ENCODE results near the gene DISC1.
"Not testable (repeated sequence)": the region's sequence is repeated elsewhere in the genome, so short reads cannot be mapped to it uniquely, and the experiment has no call there.

Gene DISC1

GRCh38 chr1:231668826-231669225, 42.2 kb downstream of the DISC1 start:
- TF ChIP-seq ZFX (IDR thresholded peaks at IDR 0.05): no peak
- TF ChIP-seq, protein P1, sequence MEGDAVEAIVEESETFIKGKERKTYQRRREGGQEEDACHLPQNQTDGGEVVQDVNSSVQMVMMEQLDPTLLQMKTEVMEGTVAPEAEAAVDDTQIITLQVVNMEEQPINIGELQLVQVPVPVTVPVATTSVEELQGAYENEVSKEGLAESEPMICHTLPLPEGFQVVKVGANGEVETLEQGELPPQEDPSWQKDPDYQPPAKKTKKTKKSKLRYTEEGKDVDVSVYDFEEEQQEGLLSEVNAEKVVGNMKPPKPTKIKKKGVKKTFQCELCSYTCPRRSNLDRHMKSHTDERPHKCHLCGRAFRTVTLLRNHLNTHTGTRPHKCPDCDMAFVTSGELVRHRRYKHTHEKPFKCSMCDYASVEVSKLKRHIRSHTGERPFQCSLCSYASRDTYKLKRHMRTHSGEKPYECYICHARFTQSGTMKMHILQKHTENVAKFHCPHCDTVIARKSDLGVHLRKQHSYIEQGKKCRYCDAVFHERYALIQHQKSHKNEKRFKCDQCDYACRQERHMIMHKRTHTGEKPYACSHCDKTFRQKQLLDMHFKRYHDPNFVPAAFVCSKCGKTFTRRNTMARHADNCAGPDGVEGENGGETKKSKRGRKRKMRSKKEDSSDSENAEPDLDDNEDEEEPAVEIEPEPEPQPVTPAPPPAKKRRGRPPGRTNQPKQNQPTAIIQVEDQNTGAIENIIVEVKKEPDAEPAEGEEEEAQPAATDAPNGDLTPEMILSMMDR (conservative IDR thresholded peaks at IDR 0.05): no peak
- H3K27ac ChIP-seq: no peak overlapping the region

- H3K27ac ChIP-seq: not testable (repeated sequence)
These were observed 43.5 kb downstream of the DISC1 start for GRCh38 chr1:231669864-231670621.

DNA sequence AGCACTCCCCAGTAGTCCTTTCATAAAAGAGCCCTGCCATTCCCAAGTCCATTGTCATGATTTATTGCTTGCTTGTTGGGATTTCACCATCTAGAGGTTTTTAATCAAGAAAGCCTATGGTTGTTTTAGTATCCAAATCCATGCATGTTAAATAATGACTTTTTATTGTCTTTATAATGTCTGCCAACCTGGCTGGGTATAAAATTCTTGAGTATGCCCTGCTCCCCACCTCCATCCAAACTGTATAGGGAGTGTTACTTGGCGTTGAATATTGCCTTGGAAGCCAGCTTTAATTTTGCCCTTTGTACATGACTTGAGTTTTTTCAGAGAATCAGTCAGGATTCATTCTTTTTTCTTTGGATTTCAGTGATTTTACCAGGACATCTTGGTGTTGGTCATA, 44.2 kb downstream of the DISC1 start:
- TF ChIP-seq ZFX (IDR thresholded peaks at IDR 0.05): no peak
- TF ChIP-seq, protein P1 (conservative IDR thresholded peaks at IDR 0.05): no peak
- no peak overlapping the region for H3K27ac ChIP-seq

DNA sequence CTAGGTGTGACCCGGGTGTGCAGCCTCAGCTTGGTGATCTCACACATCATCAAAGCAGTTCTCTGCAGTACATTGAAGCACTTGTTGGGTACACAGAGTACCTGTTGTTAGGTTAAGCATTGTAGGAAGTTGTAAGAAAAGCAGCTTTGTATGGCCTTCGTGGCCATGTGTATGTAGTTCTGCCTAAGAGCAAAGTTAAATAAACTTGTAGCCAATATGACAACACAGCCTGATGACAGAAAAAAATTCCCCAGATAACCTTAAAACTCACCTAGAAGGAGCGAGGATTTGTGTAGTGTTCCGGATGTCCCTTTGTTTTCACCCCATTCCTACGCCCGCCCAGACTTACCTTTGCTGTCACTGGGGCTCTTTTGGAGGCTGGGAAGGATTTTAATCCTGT, 48.0 kb downstream of the DISC1 start:
- H3K27ac ChIP-seq: no peak overlapping the region
- no peak for TF ChIP-seq ZFX (IDR thresholded peaks at IDR 0.05)
- TF ChIP-seq, protein P1 (conservative IDR thresholded peaks at IDR 0.05): no peak

- TF ChIP-seq ZFX (IDR thresholded peaks at IDR 0.05): no peak
- TF ChIP-seq, protein P1 (conservative IDR thresholded peaks at IDR 0.05): no peak
- no peak overlapping the region for H3K27ac ChIP-seq
These were observed 49.9 kb downstream of the DISC1 start for GRCh38 chr1:231676487-231676886.

DNA sequence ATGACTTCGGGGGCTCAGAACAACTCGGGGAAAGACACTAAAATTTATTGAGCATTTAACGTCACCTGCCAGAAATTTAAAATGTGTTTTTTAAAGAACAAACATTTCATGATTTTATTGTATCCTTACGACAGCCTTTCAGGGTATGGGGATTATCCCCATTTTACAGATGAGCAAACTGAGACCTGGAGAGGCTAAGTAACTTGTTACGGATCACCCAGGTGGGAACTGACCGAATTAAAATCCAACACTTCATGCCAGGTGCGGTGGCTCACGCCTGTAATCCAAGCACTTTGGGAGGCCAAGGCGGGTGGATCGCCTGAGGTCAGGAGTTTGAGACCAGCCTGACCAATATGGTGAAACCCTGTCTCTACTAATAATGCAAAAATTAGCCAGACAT, 50.9 kb downstream of the DISC1 start:
- TF ChIP-seq, protein P1 (conservative IDR thresholded peaks at IDR 0.05): no peak
- no peak for TF ChIP-seq ZFX (IDR thresholded peaks at IDR 0.05)

DNA sequence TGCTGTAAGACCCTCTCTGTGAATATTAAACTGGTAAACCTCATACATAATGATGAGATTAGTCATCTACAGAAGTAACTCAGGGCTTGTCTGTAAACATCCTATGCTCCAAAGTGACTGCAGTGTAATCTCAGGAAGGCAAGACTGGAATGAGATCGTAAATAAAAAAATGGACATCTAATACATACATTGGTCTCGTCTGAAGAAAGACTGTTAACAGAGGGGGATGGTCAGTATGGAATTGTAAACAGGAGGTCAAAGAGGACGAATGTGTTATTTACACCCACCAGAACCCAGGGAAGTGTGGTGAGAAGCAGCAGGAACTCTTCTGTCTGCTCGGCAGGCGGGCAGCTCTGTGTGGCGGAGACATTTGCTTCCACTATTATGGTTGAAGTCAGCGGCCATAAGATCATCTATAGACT, 51.4 kb downstream of the DISC1 start:
- H3K27ac ChIP-seq: no peak overlapping the region
- no peak for TF ChIP-seq ZFX (IDR thresholded peaks at IDR 0.05)
- TF ChIP-seq, protein P1 (conservative IDR thresholded peaks at IDR 0.05): no peak

More for the DNA sequence above, 50.9 kb downstream of the DISC1 start:
- H3K27ac ChIP-seq: no peak overlapping the region

- H3K27ac ChIP-seq: no peak overlapping the region
- TF ChIP-seq, protein P1 (conservative IDR thresholded peaks at IDR 0.05): no peak
- no peak for TF ChIP-seq ZFX (IDR thresholded peaks at IDR 0.05)
These were observed 52.5 kb downstream of the DISC1 start for GRCh38 chr1:231679109-231679508.
